ENCODE results near the gene PRAME.

DNA sequence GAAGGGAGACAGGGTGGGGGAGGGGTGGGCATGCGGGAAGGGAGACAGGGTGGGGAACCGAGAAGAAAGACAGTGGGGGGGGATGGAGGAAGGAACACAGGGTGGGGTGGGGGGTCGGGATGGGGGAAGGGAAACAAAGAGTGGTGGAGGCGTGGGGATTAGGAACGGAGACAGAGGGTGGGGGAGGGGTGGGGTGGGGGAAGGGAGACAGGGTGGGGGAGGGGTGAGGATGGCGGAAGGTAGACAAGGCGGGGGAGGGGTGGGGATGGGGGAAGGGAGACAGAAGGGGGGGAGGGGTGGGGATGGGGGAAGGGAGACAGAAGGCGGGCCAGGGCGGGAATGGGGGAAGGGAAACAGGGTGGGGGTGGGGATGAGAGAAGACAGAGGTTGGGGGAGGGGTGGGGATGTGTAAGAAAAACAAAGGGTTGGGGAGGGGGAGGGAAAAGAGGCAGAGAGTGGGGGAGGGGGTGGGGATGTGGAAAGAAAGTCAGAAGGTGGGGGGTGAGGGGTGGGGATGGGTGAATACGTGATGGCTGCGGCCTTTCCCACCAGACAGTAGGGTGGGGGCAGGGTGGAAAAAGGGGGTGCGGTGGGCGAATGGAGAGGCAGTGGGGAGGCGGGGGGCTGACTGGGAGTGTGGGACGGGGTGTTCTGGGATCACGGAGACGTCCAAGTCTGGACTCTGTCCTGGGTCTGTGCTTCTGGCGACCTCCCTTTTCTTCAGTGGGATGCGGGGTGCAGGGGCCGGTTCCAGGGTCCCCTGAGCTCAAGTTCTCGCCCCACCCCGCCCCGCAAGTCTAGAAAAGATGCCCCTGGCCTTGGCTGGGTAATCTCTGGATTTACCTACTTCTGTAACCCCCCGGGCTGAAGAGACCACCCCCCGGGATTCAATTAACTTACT lies 744 bp downstream of the PRAME start:
- TF ChIP-seq EP300 (IDR thresholded peaks at IDR 0.05) (no peak), POLR2A (IDR thresholded peaks at IDR 0.05) (no peak)
- TF ChIP-seq, protein P1, sequence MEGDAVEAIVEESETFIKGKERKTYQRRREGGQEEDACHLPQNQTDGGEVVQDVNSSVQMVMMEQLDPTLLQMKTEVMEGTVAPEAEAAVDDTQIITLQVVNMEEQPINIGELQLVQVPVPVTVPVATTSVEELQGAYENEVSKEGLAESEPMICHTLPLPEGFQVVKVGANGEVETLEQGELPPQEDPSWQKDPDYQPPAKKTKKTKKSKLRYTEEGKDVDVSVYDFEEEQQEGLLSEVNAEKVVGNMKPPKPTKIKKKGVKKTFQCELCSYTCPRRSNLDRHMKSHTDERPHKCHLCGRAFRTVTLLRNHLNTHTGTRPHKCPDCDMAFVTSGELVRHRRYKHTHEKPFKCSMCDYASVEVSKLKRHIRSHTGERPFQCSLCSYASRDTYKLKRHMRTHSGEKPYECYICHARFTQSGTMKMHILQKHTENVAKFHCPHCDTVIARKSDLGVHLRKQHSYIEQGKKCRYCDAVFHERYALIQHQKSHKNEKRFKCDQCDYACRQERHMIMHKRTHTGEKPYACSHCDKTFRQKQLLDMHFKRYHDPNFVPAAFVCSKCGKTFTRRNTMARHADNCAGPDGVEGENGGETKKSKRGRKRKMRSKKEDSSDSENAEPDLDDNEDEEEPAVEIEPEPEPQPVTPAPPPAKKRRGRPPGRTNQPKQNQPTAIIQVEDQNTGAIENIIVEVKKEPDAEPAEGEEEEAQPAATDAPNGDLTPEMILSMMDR (IDR thresholded peaks at IDR 0.05) = no peak
